Mucosa of gallbladder (tissue), 1 donor: Measurements from ENCODE around the gene GNPTAB. TPM values are rescaled to one million over a fixed set of nuclear protein-coding genes. Genes with fewer than 3 reads are reported as not detected.
"Not testable (repeated sequence)": the region's sequence is repeated elsewhere in the genome, so short reads cannot be mapped to it uniquely, and the experiment has no call there.

Source experiments
- DNase-seq: peaks from one replicate; pipeline ENCODE4 v3.0.0-alpha.2; 2020; ENCODE audit warnings: low spot score
- total RNA-seq: library from RNA; stranded (reverse); gene quantifications from one replicate; pipeline ENCODE4 v1.2.1, GENCODE V29; 2021
- donor health status: DM: no; HTN: no; CAD: no.

The GNPTAB gene
- total RNA-seq, 1 donor from 2014 or later: 42.0 TPM

GRCh38 chr12:101737476-101737875, 93.3 kb downstream of the GNPTAB start:
- no peak for DNase-seq

GRCh38 chr12:101734482-101734881, 96.3 kb downstream of the GNPTAB start:
- not testable (repeated sequence) for DNase-seq

GRCh38 chr12:101733166-101733565, 97.6 kb downstream of the GNPTAB start:
- DNase-seq: no peak

DNA sequence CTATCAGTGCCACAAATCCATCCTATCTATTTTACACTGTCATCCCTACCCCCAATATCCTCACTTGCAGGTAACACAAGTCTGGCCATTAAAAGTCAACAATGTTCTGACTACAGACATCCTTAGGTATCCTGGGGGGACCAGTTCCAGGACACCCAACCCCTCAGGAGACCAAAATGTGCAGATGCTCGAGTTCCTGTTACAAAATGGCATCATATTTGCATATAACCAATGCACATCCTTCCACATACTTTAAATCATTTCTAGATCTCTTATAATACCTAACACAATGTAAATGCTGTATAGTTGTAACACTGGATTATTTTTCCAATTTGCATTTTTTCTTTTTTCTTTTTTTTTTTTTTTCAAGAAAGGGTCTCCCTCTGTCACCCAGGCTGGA, 98.4 kb downstream of the GNPTAB start:
- DNase-seq: no peak

DNA sequence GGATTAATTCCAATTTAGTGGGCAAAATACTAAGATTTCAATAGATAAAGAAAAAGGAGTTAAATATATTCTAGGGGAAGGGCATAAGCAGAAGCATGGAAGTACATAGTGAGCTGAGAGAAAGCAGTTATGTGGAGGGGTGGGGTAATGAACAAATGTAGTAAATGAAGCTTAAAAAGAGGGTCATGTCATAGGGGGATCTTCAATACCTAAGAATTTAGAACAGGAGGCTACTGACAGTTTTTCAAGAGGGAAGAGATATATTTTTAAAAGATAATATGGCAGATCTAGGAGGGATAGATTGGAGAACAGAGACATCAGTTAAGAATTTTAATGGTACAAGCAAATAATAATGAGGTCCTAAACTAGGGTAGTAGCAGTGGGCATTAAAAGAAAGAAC, 100.9 kb downstream of the GNPTAB start:
- no peak for DNase-seq

- no peak for DNase-seq
Measured at GRCh38 chr12:101727098-101727497, 103.7 kb downstream of the GNPTAB start.

- DNase-seq: no peak
Measured at GRCh38 chr12:101722392-101722791, 108.4 kb downstream of the GNPTAB start.

DNA sequence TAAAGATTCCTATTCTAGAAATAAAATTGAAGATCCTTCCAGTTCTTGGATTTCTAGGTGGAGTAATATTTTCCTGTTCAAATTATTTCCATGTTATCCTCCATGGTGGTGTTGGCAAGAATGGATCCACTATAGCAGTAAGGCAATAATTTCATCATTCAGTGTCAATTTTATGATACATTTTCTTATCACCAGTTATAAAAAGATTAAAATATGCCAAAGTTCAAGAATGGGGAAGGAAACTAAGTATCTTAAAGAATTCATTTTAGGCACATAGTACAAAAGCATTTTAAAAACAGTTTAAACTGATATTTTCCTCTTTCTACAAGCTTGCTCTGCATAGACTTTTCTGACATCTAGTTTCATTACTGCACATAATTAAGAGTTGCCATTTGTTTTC, 110.6 kb downstream of the GNPTAB start:
- DNase-seq: no peak

DNA sequence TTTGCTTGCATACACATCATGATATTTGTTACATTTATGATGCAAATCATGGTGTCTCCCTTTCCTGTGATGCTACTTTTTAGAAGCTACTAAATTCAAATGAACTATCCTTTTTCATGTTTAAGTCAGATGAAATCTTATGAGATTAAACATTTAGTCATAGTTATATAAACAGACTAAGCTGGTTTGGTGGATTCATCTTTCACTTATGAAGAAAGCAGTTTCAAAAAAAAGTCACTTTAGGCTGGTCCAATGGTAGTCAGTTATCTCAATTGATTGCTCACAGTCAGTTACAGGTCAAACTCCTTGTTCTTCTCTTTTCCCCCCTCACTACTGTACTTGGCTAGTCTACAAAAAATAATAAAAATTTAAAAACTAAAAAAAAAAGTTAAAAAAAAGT, 111.2 kb downstream of the GNPTAB start:
- no peak for DNase-seq

DNA sequence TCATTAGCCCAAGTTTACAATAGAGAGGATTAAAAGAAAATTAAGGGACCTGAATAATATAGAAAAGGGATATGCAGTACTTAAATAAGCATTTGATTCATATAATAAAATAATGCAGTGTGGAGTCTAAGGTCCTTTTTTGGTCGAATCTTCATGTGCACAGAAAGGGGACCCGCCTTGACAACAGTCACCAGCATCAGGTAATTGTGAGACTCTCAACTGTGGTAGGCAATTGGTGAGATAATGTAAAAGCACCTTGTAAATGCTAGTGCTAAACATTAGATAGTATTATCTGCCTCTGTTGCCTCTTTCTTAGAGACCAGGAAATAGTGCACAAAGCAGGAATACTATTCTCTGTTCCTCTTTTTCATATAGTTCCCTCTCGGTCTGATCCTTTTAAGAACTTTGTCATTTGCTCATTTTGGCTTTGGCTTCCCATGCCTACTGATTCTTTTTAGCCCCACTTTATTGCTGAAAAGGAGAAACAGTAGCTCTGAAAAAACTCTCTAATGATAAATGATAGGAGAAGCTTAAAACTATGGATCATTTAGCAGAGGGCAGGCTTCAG, 115.8 kb downstream of the GNPTAB start:
- no peak for DNase-seq

- no peak for DNase-seq
Measured at GRCh38 chr12:101713930-101714329, 116.8 kb downstream of the GNPTAB start.

- peak; percentile 67 for DNase-seq
Measured at GRCh38 chr12:101713059-101713682, 117.6 kb downstream of the GNPTAB start.

- DNase-seq: no peak
Measured at GRCh38 chr12:101710288-101710687, 120.5 kb downstream of the GNPTAB start.

DNA sequence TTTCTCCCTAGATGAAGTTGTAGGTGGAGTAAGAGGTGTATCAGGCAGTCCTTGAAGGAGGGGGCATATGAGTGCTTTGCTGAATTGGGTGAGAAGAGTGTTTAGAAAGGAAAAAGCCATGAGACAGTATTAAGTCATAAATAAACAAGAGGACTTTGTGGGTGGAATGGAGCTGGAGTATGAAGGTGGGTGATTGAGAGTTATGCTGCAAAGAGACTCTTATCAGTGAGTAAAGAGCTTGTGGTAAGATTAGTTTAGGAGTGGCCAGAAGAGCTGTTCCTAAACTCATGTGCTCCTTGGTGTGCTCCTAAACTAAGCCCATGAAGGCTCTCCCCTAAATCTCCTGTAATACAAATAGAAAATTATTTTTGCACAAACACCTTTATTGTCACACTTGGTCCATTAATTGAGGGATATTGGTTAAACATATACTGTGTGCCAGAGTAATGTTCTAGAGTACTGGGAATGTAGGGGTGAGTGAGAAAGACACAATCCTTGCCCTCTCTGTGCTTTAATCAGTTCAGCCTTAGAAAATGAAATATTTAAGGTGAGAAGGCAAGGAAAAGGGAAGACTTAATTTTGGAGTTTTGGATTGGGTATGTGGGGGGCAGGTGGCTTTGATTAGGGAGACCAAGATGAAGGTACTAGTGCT, 123.5 kb downstream of the GNPTAB start:
- DNase-seq: no peak

- DNase-seq: no peak
Measured at GRCh38 chr12:101706403-101706802, 124.4 kb downstream of the GNPTAB start.

GRCh38 chr12:101703487-101703886, 127.3 kb downstream of the GNPTAB start:
- no peak for DNase-seq

GRCh38 chr12:101700299-101700820, 130.4 kb downstream of the GNPTAB start:
- no peak for DNase-seq

- no peak for DNase-seq
Measured at GRCh38 chr12:101698800-101699347, 131.9 kb downstream of the GNPTAB start.

DNA sequence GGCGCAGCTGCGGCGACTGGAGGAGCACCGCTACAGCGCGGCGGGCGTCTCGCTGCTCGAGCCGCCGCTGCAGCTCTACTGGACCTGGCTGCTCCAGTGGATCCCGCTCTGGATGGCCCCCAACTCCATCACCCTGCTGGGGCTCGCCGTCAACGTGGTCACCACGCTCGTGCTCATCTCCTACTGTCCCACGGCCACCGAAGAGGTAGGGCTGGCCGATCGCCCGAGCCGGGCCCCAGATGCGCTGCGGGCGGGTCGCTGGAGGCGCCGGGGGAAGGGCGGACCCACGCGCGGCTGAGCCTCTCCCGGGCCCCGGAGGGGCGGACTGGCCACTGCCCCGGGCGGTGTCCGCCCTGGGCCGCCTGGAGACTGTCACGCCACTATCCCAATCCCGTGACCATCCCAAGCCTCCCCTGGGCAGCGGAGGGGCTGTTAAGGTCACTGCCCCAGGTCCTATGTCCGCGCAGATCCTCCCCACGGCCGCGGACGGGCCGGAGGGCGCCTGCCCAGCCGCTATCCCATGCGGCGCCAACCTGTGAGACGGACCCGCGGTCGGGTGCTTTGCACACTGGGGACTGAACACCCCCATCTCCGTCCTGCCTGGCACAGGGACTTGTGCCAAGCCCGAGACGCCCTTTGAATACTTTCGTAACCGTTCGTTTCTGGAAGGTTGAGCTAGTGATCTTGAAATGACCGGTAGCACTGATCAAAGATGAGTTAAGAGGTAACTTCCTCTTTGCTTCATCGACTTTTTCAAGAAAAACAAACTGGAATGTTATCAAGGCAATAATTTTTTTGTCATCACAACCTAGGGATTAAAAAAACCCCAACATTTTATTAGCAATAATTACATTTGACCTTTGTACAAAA, 132.6 kb downstream of the GNPTAB start:
- DNase-seq: peak; percentile 62

DNA sequence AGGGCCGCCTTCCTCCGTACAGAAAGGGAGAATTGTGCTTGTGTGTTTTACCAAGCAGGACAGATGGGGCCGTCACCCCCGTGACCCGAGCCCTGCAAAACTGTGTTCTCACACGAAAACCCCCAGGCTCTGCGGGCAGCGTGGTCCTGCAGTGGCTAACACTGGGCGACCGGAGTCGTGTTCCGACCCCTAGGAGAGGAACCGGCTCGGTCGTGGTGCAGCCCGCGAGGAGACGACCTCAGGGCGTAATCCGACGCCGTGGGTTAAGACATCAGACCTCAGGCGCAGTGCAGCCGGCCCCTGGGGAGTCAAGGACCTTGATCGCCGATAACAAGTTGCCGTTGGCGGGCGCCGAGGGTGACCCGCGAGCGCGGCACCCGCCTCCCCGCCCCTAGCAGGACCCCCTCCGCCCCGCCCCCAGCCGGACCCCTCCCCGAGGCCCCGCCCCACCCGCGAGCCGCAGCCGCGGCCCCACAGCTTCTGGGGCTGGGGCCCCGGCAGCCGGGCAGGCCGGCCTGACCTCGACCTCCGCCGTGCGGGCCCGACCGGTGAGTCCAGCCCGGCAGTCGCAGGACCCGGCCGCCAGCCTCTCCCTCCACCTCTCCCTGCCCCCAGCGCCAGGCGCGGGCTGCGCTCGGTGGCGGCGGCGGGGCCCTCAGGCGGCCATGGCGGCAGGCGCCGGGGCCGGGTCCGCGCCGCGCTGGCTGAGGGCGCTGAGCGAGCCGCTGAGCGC, 133.4 kb downstream of the GNPTAB start, which contains the start of gene CHPT1:
TSS of gene CHPT1 (plus strand) at position 444 of the 733 bp plus-strand sequence. CDS start at position 666, 222 bp downstream.
- peak; percentile 57 for DNase-seq
